AG10803 (cell line): ENCODE measurements around the gene SLC37A1.

Experiments
- DNase-seq: peaks from one replicate; pipeline ENCODE4 v3.0.0; 2010; ENCODE audit warnings: low read depth
- H3K4me3 ChIP-seq: 2 replicates; pipeline ENCODE4 v1.5.1; 2011; ENCODE audit warnings: mild to moderate bottlenecking, low read length, control low read depth
- CTCF ChIP-seq: conservative IDR thresholded peaks from 2 replicates; pipeline ENCODE4 v1.5.1; 2011; ENCODE audit warnings: mild to moderate bottlenecking, low read length, control low read depth, inconsistent platforms

The SLC37A1 gene

GRCh38 chr21:42514883-42515228 is 1.2 kb downstream of the SLC37A1 start:
- DNase-seq: no peak
- TF ChIP-seq CTCF: no peak
- H3K4me3 ChIP-seq: no peak overlapping the region

GRCh38 chr21:42515708-42516502 is 2.3 kb downstream of the SLC37A1 start:
- no peak overlapping the region for H3K4me3 ChIP-seq
- DNase-seq: no peak
- no peak for TF ChIP-seq CTCF

GRCh38 chr21:42518215-42518614 is 4.6 kb downstream of the SLC37A1 start:
- TF ChIP-seq CTCF: no peak
- peak; percentile 9 for DNase-seq
- no peak overlapping the region for H3K4me3 ChIP-seq

- H3K4me3 ChIP-seq: no peak overlapping the region
- DNase-seq: no peak
- TF ChIP-seq CTCF: no peak
These were observed 5.0 kb downstream of the SLC37A1 start for GRCh38 chr21:42518626-42519025.

- no peak for TF ChIP-seq CTCF
- DNase-seq: no peak
- H3K4me3 ChIP-seq: no peak overlapping the region
These were observed 7.1 kb downstream of the SLC37A1 start for GRCh38 chr21:42520628-42521253.

GRCh38 chr21:42521384-42521783 is 7.7 kb downstream of the SLC37A1 start:
- no peak for TF ChIP-seq CTCF
- H3K4me3 ChIP-seq: no peak overlapping the region
- no peak for DNase-seq

- TF ChIP-seq CTCF: no peak
- no peak for DNase-seq
These were observed 8.2 kb downstream of the SLC37A1 start for GRCh38 chr21:42521805-42522204.

More at GRCh38 chr21:42521805-42522204, 8.2 kb downstream of the SLC37A1 start:
- no peak overlapping the region for H3K4me3 ChIP-seq
